DOHH2 (cell line): ENCODE data around the gene BHLHA9.

Experiments used
- CTCF ChIP-seq: fragments of 200-600 bp; sonication (generic); IDR thresholded peaks from one replicate; pipeline ENCODE4 v1.5.1; 2014; ENCODE audit warnings: antibody characterized with exemption, mild to moderate bottlenecking, low read depth, low read length; ENCODE audit not compliant: poor library complexity, severe bottlenecking
- EZH2phosphoT487 ChIP-seq: fragments of 200-600 bp; sonication (generic); IDR thresholded peaks from 2 replicates; pipeline ENCODE4 v1.6.1; 2017; ENCODE audit warnings: borderline replicate concordance, mild to moderate bottlenecking, antibody characterized with exemption, low read length, moderate library complexity, mixed read lengths

DNA sequence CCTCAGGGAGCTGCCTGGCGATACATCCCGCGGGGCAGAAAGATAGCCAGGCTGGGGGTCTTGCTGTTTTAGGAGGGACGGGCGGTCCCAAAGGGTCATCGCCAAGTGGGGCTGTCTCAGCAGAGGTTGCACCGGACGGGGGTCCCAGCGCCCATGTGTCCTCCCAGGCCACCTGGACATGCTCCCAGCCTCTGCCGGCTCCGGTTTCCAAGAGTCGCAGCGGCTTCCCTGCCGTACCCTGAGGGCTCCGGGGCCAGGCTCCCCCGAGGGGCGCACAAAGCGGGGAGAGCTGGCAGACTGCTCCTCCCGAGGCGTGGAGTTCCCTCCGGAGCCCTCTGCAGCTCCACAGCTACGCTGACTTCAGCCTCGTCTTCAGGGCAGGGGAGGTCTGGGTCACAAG, 10.4 kb downstream of the BHLHA9 start:
- TF ChIP-seq CTCF (no peak), EZH2phosphoT487 (no peak)
